Activated CD4-positive, alpha-beta T cell treated with anti-CD3 and anti-CD28 coated beads, Interleukin-2, amount 50 U/mL, for 4 hours (primary cell): ENCODE results near the gene GK.
"Not testable (repeated sequence)": the region's sequence is repeated elsewhere in the genome, so short reads cannot be mapped to it uniquely, and the experiment has no call there.

Experiments used
- DNase-seq, 2 experiments: peaks; one replicate each; pipeline ENCODE4 v3.0.0-alpha.2; 2020

GK gene

DNA sequence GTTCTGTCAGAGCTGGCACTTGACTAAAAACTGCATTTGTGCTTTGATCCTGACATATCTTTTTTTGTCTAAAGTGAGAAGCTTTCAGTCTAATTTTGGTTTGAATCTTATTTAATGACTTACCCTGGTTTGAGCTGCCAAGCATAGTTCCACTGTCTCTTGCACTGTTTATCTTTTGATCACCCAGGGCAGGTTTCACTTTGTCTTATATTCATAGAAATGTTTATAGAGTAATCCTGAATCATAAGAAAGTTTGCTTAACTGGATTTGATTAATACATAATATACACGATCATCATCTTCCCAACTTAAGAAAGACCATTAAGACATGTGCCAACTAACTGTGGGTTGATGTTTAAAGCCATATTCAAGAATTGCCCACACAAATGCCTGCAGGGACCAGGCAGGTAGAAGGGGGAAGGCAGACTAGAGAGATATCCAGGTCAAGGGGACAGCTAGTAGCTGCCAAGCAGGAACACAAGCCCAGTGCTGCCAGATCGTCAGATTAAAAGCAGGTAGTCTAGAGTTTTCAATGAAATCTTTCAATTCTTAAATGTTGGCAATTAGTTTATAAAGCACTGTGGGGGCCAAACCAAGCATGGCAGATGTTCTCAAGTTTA lies 1.9 kb downstream of the GK start:
- no peak for DNase-seq

DNA sequence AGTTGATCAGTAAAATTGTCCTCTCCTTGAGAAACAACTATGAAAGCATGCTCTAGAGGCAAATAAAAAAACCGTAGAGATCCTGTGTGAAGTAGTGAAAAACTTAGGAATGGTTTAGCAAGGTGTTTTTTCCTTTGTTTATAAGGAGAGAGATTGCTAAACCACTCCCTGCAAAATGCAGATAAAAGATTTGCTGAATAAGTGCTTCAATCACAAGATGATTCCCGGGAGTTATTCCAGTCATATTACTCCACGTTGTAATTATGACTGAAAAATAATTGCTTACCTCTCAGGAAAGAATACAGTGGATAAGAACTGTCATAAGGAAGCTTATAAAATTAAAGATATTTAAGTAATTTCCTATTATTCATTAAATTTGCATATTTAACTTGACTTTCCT lies 2.8 kb downstream of the GK start:
- no peak for DNase-seq

DNA sequence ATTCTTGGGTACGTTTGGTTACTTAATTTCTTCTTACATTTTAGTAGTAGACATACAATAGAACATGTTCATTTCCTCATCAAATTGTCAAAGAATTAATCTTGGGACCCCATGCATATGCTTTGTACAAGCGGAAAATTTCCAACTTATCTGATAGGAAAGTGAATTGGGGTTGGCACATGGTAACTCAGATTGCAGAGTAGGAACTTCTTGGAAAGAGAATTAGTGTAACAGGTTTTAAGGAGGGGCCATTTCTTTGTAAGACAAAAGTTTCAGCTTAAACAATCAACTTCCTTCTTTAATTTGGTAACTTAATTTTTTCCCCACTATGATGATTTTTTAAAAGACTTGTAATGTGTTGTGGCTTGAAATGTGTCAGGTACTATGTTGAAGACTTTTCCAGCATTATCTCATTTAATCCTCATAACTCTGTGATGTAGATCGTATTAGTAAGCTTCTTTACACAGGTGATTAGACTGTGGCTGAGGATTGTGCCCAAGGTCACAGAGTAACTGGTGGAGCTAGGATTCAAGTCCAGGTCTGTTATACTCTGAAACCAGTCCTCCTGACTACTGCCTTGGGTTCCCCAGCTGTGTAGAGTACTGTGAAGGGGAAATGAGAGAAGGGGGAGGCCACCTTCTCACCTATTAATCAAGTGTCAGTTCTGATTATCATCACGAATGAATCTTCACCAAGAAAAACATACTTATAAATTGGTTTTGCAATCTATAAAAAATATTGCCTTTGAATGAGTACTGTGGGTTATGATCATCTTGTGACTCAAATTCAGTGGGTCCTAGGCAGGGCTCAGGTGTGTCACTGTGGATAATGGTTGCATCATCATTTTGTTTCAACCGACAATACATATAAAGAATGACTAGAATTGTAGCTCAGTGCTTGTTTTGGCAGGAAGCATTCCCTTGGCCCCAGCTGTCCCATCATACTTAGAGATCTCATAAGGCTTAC lies 4.3 kb downstream of the GK start:
- no peak for DNase-seq

DNA sequence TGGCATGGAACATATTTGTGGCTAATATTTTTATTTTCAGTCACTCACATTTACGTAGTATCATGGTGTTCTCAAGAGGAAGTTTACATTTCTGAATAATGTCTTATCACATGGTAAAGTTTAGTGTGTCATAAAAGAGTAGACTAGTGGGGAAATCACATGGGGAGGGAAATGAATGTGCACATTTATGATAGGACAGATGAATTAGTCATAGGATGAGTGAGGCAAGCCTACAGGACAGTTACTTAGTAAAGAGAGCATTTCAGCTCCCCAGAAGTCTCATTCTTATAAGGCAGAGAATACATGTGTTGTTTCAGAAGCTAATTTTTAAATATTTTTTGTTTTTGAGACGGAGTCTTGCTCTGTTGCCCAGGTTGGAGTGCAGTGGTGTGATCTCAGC lies 6.2 kb downstream of the GK start:
- no peak for DNase-seq

DNA sequence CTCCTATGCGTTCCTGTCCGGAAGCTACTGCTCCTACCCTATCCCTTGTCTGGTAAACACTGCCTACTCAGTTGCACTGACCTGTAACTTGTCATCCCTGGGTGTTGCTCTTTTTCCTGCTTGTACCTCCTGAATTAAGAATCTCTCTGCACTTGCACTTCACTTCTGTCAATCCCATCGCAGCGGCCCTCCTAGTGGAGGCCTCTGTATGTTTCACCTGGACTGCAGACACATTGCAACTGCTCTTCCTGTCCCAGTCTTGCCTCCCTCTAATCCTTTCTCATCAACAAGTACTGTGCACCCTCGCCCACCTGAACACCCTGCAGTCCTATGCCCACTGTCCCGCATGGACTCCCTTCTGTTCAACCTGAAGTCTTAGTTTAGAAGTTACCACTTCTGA lies 8.0 kb downstream of the GK start:
- no peak for DNase-seq

DNA sequence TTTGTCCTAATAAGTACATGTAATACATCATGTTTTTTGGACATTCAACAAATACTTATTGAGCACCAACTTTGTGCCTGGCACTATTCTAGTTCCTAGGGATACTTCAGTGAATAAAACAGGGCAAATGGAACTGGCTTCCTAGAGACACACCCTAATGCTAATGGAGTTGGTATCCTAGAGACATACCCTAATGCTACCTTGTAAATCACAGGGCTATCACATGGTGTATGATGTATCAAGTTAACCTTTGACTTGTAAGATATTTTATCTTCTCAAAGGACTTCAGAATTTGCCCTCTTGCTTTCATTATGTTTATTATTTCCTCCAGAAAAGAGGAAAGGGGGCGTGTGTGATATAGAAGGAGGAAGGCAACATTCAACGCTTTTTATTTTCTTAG lies 10.1 kb downstream of the GK start:
- no peak for DNase-seq

DNA sequence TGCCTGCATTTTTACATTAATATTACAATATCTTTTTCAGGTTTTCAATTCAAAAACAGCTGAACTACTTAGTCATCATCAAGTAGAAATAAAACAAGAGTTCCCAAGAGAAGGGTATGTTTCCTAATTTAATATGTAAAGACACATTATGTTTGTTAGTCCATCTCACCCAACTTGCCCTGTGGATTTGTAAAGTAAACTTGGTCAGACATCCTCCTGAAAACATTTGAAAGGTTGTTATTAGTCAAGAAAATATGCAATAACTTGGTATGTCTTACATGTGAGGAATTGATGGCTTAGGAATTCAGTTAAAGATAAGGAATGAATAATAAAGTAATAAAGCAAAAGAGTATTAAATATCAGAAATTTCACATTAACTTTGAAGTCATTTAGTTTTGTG lies 12.2 kb downstream of the GK start:
- DNase-seq: no peak

DNA sequence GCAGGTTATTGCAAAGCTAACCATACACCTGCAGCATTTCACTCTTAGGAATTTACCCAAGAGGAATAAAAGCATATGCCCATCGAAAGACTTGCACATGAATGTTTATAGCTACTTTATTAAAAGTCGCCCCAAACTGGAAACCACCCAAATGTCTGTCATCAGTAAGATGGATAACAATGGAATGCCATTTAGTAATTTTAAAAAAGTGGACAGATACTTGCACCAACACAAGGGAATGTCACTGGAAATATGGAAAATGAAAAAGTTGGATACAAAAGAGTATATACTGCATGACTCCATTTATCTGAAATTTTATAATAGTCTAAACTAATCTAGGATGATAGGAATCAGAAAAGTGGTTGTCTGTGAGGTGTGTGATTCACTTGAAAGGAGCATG lies 12.9 kb downstream of the GK start:
- DNase-seq: no peak

DNA sequence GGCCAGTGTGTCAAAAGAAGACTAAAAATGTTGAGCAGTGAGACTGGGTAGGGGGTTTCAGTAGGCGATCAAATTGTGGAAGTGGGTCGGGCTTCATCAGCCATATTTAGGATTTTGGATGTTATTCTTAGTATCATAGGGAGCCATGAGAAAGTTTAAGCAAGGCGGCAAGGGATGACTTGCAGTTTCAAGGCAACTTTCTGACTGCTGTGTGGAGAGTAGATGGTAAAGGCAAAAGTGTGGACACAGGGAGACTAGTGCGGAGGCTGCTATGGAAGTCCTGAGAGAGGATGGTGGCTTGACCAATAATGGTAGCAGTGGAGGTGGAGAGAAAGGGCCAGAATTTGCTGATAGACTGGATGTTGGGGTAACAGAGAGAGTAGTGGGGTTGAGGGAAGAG lies 15.4 kb downstream of the GK start:
- DNase-seq: no peak

DNA sequence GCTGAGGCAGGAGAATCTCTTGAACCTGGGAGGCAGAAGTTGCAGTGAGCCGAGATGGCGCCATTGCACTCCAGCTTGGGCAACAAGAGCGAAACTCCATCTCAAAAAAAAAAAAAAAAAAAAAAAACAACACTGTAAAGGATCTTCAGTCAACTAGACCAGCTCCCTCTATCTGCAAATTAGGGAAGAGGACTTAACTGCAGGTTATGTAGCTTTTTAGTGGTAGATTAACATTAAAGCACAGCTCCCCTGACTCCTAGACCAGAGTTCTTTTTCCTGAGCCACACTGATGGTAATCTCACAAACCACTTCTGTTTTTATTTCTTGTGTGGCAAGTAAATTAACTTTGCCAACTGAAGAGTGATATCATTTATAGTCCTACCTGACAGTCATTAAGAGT lies 18.0 kb downstream of the GK start:
- not testable (repeated sequence) for DNase-seq

DNA sequence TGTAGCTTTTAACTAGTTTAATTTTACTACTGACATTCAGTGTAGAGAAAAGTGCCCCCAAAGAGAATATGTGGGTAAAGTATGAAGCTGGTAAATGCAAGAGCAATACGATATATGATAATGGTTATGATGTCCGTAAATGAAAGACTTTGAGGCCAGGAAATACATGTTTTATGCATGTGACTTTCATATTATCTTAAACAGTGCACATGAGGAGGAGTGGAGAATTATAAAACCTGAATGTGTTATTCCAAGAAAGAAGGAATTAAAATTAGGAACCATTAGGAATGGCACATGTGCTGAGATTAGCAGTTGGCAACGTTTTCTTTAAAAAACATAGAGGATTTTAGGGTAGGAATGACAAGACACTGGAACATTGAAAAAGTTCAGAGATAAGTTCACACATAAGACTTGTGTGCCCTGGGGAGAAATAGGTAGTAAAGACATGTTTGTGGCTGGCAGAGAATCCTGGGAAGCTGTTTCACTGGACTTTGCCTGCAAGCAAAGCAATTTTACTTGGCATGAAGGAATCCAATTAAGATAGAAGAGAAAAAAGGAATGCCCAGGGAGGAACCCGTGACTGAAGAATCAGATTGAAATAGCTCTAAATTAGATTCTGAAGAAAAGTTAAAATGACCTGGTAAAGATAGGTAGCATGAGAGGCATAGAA lies 20.0 kb downstream of the GK start:
- no peak for DNase-seq

DNA sequence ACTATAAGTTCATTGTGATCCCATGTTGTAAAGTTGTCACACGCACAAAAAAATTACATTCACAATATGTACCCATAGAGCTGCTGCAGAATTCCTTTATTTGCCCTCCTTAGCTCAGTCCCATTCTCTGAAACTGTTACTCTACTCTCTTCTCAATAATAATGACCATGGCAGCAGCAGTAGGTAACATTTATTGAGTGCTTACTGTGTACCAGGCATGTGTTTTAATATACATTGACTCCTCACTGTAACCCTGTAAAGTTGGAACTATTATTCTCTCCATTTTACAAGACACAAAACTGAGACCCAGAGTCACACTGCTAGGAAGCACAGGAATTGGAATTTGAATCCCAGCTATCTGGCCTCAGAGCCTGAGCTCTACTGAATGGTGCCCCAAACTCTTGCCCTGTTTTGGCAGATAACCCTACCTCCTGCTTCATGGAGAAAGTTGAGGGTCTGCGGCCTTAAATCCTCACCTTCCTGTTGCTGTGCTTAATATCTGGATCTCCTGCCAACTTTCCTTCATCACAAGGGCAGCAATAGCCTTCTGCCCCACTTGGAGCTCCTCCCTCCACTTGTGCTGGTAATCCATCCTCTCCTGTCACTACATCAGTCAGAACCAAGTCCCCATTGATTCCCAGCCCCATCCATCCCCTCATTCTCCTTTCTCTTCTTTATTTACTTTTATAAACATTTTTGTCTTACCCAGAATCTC lies 20.8 kb downstream of the GK start:
- no peak for DNase-seq

DNA sequence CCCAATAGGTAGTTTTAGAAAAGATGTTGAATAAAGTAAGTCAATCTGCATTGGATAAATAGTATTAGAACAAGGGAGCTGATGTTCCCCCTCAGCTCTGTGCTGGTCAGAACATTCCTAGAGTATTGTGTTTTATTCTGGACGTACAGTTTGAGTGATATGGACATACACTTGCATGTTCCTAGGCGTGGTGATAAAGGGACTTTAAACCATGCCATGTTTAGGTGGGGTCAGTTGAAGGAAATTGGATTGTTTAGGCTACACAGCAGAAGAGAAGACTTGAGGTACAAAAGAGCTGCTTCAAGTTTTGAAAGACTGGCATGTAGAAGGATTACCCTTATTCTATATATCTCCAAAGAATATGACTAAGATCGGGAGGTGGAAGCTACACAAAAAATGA lies 21.6 kb downstream of the GK start:
- DNase-seq: no peak

DNA sequence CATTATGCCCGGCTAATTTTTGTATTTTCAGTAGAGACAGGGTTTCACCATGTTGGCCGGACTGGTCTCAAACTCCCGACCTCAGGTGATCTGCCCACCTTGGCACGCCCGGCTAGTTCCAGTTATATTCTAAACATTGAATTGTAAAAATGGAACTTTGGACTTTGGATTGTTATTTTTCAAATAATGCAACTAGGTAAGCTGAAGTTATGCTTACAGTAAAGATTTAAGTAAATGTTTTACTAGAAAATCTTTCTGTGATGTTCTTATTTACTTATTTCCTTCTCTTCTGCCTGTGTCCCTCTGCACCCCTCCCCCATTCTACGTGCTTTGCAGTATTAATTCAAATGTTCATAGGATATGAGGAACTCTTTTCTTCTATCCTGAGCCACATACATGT lies 26.1 kb downstream of the GK start:
- DNase-seq: no peak

DNA sequence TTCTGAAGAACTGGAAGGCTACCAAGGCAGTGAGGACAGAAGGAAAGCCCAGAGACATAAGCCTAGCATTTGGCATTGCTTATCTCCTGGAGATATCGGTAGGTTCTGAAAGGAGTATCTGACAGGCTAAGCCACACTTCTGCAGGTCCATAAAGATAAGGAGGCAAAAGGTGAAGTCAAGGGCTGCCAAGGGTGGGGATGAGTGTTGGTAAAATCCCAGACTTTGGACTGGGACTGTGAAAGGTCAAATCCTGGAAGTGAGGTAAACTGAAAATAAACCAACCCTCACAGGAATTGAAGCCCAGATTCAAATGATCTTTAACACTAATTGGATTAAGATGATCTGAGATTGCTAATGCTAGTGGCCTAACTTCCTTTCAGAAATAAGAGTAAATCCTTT lies 27.4 kb downstream of the GK start:
- DNase-seq: no peak

DNA sequence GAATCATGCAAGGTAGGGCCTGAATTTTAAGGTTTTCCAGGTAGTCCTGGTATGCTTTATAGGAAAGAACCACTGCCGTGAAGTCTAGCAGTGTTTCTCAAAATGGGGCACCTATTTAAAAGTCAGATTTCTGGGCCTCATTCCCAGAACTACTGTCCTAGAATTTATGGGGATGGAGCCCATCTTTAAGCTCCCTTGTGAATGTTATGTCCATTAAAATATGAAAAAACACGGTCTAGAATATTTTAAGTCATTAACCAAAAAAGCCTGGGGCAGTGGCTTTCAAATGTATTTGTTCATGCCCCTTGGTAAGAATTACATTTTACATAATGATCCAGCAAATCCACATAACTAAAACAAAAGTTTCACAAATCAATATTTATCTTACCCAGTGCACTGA lies 35.4 kb downstream of the GK start:
- no peak for DNase-seq

DNA sequence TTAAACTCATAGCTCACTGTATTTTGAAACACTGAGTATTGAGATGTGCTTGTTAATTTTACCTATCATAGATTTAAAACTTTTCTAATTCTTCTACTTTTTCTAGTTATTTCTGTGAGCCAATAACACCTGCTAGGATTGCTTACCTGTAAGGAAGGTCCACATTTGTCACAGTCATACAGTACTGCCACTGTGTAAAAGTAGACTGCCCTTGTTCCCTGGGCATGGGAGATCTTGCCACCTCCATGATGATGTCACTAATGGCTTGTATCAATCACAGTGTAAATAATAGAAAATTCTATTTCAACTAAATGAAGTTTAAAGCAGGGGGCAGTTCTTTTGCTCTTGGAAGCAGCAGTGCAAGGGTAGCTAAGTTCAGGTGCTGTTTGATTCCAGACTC lies 35.9 kb downstream of the GK start:
- DNase-seq: no peak

DNA sequence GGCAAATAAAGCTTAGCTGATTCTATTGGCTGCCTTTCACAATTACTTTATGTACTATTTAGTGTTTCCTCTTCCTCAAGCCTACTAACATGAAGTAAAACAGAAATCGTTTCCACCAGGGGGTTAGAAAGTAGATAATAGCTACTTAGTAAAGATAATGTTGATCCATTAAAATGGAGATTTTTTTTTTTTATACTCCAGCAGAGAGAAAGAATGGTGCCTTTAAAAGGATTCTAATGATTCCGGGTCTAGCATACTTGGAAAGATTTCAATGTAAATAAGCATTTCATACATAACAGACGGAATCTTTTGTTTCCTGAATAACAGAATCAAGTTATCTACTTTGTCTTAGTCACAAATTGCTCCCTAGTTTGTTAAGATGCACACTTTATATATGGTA lies 37.1 kb downstream of the GK start:
- no peak for DNase-seq

DNA sequence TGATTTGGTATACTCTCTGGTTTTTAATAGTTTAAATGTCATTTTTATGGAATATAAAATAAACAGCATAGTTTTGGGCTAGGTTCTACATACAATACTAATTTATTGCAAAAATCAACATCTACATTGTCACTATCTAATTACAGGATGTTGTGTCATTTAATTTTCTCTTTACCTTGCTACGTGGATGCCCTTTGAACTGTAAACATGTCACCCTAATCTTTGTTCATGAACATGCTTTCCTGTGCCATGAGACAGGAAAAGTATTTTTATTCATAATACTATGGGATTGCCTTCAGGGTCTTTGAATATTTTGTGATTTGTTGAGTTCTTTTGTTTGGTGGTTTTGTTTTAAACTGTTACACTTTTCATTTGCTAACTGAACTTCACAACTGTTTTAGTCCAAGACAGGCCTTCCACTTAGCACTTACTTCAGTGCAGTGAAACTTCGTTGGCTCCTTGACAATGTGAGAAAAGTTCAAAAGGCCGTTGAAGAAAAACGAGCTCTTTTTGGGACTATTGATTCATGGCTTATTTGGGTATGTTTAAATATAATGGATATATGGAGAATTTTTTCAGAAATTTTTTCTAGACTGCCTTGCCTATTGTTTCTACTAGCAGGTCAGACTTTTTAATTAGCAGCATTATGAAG lies 40.9 kb downstream of the GK start:
- no peak for DNase-seq

DNA sequence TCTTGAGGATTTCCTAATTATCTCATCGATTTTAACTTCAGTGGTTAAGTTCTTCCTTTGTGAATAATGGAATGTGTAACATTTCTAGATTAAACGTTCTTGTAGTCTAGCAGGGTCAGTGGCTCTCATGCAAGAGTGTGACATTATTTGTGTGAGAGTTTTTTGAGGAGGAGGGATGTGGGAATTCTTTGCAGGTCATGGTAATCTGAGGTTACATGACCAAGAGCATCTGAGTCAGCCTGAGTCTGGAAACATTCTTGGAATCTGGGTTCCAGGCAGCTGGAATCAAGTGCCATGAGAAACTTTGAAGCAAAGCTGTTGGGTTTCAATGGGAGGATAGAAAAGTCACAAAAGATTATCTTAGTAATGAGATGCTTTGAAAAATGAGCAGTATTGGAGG lies 49.5 kb downstream of the GK start:
- DNase-seq: no peak

DNA sequence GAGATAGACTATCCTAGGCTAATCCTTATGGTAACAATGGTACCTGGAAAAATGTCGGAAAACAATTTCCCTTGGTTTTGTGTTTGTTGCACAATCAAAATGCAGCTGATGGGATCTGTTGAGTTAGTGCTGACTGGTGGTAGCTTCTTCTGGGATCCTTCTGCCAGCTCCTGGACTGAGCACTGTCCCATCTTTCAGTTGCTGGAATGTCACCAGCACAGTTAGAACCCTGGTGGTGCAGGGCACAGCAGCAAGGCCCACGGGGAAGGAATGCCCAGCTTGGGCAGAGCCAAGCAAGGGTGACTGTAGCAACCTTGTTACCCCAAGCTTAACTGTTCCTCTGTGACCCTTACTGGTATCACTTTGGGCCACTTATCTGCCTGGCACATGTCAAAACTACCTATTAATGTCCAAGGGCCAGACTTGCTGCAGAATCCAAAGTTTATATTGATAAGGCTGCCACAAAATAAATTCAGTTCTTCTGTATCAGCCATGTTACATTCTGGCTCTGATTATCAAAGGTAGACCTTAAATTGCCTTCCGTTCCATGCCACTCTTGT lies 53.1 kb downstream of the GK start:
- no peak for DNase-seq

DNA sequence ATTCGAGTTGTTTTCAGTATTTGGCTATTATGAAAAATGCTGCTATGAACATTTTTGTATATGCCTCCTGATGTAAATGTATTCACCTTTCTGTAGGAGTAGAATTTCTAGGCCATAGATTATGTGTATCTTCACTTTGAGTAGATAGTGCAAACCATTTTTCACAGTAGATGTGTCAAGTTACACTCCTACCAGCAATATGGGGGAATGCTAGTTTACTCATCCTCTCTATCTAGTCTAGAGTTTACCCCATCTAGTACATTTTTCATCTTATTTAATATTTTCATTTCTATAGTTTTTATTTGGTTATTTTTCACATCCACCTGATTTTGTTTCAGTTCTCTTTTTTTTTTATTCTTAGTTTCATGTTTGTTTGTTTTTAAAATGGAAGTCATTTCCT lies 59.0 kb downstream of the GK start:
- DNase-seq: no peak
